Fibroblast of the conjunctiva (primary cell): ENCODE data around the gene ZDHHC1.
A peak's percentile ranks its signal among the peaks of the same experiment; 100 is the strongest.
"Not testable (repeated sequence)": the region's sequence is repeated elsewhere in the genome, so short reads cannot be mapped to it uniquely, and the experiment has no call there.

Experiments used
- DNase-seq: peaks from one replicate; pipeline ENCODE4 v3.0.0-alpha.2; 2010; ENCODE audit warnings: low read depth

ZDHHC1 gene

DNA sequence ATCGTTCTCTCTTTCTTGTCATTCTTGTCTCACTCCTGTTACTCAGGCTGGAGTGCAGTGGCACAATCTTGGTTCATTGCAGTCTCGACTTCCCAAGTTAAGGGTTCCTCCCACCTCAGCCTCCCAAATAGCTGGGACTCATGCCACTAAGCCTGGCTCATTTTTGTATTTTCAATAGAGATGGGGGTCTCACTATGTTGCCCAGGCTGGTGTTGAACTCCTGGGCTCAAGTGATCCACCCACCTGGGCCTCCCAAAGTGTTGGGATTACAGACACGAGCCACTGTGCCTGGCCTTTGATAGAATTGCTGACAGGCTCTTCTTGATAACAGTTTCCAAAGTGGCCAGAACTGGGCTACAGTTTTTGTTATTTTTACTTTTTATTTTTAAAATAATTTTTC, 55.2 kb downstream of the ZDHHC1 start:
- no peak for DNase-seq

GRCh38 chr16:67359540-67360269, 56.6 kb downstream of the ZDHHC1 start:
- not testable (repeated sequence) for DNase-seq

DNA sequence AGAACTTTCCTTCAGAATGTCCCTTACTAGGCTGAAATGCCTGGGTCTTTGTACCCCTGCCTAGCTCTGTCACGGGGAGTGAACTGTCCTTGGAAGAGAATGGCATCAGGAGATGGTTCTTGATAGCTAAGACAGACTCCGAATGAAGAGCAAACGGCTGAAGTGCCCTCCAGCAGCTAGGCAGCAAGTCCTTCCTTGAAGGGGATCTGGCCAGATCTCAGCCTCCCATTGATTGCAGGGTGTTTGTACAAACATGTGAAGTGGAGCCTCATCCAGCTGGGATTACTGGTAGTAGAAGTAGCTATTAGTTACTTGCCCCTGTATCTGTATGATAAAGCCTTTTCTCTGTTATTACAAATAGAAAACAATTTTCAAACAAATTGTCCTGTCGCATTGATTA, 58.7 kb downstream of the ZDHHC1 start:
- DNase-seq, result no peak

GRCh38 chr16:67356396-67356795, 59.9 kb downstream of the ZDHHC1 start:
- no peak for DNase-seq

GRCh38 chr16:67352463-67352862, 63.8 kb downstream of the ZDHHC1 start:
- not testable (repeated sequence) for DNase-seq

DNA sequence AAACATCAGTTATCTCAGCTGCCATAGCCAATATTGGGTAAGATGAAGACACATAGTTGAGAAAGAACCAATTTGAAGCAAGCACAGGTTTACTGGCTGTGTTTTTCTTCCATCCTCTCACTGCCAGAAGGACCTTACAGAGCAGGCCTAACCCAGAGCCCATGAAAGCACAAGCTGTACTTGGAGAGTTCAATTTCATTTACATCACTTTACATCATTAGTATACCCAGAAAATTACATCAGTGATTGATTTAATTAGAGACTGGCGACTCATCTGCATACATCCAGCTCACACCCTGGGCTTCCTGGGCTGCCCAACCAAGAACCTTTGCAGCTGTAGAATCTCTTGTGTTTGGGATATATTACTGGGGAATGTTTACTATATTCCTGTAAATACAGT, 66.0 kb downstream of the ZDHHC1 start:
- DNase-seq, result no peak

GRCh38 chr16:67349172-67349571, 67.1 kb downstream of the ZDHHC1 start:
- DNase-seq, result peak; percentile 8

DNA sequence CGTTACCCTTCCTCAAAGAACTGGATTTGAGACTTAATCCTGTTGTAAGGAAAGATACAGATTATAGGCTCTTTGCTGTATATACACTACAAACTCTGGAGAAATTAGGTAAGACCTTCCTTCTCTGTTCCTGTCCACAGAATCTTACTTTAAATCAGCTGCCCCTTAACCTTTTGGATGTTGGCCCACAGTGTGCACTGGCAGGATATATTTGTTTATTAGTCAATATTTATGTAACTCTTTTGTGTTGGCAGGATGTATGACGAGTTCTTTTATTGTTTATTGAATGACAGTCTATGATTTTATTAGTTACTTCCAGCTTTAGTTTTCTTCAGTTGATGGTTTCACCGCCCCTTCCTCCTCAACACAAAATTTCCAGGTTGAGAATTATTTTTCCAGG, 69.9 kb downstream of the ZDHHC1 start:
- no peak for DNase-seq

DNA sequence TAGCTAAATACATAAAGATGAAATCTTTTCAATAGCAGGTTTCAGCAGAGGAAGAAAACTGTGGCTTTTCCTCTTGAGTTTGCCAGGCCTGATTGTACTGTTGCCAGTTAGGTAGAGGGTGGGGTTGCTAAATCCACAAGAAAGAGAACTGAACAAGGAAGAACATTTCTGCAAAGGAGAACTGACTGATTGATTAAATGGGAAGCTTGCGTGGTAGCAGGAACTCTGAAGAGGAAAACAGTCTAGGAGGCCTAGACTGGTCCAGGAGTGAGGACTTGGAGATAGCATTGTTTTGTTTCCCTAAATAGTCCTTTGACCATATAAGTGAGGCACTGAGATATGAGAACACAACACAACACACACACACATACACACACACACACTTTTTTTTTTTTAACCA, 70.9 kb downstream of the ZDHHC1 start:
- no peak for DNase-seq
